AG20443 (cell line): Measurements from ENCODE around the gene EXPH5.
"Not testable (repeated sequence)": the region's sequence is repeated elsewhere in the genome, so short reads cannot be mapped to it uniquely, and the experiment has no call there.

Source experiments
- DNase-seq: peaks from one replicate; pipeline ENCODE4 v3.0.0; 2012; ENCODE audit warnings: low spot score, mixed read lengths

Gene EXPH5

GRCh38 chr11:108593214-108593922, at the start of gene EXPH5:
TSS of gene EXPH5 (minus strand) at chr11:108593768. CDS start at chr11:108593536, 232 bp downstream.
- DNase-seq, result peak; percentile 80

GRCh38 chr11:108641752-108642151, 48.2 kb upstream of the EXPH5 start:
- DNase-seq, result not testable (repeated sequence)

- no peak for DNase-seq
These were observed 45.6 kb upstream of the EXPH5 start for GRCh38 chr11:108639146-108639545.

- DNase-seq, result no peak
These were observed 42.7 kb upstream of the EXPH5 start for GRCh38 chr11:108636222-108636621.

GRCh38 chr11:108635106-108635505, 41.5 kb upstream of the EXPH5 start:
- DNase-seq, result peak; percentile 24

- DNase-seq, result no peak
These were observed 38.6 kb upstream of the EXPH5 start for GRCh38 chr11:108632041-108632704.

- no peak for DNase-seq
These were observed 35.7 kb upstream of the EXPH5 start for GRCh38 chr11:108629274-108629673.

- DNase-seq, result no peak
These were observed 35.2 kb upstream of the EXPH5 start for GRCh38 chr11:108628812-108629211.

- no peak for DNase-seq
These were observed 34.8 kb upstream of the EXPH5 start for GRCh38 chr11:108628326-108628725.

GRCh38 chr11:108624196-108624925, 30.8 kb upstream of the EXPH5 start:
- DNase-seq, result no peak

- no peak for DNase-seq
These were observed 28.8 kb upstream of the EXPH5 start for GRCh38 chr11:108622341-108622740.

GRCh38 chr11:108620958-108621772, 27.6 kb upstream of the EXPH5 start:
- no peak for DNase-seq

- DNase-seq, result no peak
These were observed 25.0 kb upstream of the EXPH5 start for GRCh38 chr11:108618529-108618928.

- DNase-seq, result no peak
These were observed 23.5 kb upstream of the EXPH5 start for GRCh38 chr11:108617055-108617454.

GRCh38 chr11:108616549-108616948, 23.0 kb upstream of the EXPH5 start:
- peak; percentile 81 for DNase-seq

- DNase-seq, result no peak
These were observed 20.5 kb upstream of the EXPH5 start for GRCh38 chr11:108614086-108614485.

- no peak for DNase-seq
These were observed 16.1 kb upstream of the EXPH5 start for GRCh38 chr11:108609682-108610081.

- DNase-seq, result no peak
These were observed 15.0 kb upstream of the EXPH5 start for GRCh38 chr11:108608548-108608947.

- no peak for DNase-seq
These were observed 13.1 kb upstream of the EXPH5 start for GRCh38 chr11:108606495-108607160.

GRCh38 chr11:108606070-108606469, 12.5 kb upstream of the EXPH5 start:
- DNase-seq, result no peak

GRCh38 chr11:108602818-108603217, 9.2 kb upstream of the EXPH5 start:
- not testable (repeated sequence) for DNase-seq

- DNase-seq, result no peak
These were observed 7.6 kb upstream of the EXPH5 start for GRCh38 chr11:108601150-108601549.
